ENCODE data around the gene LBHD2.

LBHD2 gene

DNA sequence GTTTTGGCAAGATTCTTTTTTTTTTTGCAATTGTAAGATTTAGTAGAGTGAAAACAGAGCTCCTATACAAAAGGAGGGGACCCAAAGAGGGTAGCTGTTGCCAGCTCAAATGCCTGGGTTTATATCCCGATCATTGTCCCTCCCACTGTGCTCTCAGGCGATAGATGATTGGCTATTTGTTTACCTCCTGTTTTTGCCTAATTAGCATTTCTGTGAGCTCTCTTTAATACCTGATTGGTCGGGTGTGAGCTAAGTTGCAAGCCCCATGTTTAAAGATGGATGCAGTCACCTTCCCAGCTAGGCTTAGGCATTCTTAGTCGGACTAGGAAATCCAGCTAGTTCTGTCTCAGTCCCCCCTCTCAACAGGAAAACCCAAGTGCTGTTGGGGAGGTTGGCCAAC is 12.4 kb downstream of the LBHD2 start:
- TF ChIP-seq, protein P1, sequence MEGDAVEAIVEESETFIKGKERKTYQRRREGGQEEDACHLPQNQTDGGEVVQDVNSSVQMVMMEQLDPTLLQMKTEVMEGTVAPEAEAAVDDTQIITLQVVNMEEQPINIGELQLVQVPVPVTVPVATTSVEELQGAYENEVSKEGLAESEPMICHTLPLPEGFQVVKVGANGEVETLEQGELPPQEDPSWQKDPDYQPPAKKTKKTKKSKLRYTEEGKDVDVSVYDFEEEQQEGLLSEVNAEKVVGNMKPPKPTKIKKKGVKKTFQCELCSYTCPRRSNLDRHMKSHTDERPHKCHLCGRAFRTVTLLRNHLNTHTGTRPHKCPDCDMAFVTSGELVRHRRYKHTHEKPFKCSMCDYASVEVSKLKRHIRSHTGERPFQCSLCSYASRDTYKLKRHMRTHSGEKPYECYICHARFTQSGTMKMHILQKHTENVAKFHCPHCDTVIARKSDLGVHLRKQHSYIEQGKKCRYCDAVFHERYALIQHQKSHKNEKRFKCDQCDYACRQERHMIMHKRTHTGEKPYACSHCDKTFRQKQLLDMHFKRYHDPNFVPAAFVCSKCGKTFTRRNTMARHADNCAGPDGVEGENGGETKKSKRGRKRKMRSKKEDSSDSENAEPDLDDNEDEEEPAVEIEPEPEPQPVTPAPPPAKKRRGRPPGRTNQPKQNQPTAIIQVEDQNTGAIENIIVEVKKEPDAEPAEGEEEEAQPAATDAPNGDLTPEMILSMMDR (IDR thresholded peaks at IDR 0.05; ENCODE audit: insufficient read depth, low read length), result no peak
- DNase-seq (ENCODE audit: low read depth in 1 of 2, low spot score in 1 of 2), result no peak
- Histone ChIP-seq H3K27ac (replicated peaks) (no peak overlapping the region), H3K4me3 (replicated peaks; ENCODE audit: insufficient read depth, low read length) (no peak overlapping the region), H3K27me3 (ENCODE audit: insufficient read depth, poor library complexity, severe bottlenecking) (peaks cover 4% of the 10 kb centered on the region)

DNA sequence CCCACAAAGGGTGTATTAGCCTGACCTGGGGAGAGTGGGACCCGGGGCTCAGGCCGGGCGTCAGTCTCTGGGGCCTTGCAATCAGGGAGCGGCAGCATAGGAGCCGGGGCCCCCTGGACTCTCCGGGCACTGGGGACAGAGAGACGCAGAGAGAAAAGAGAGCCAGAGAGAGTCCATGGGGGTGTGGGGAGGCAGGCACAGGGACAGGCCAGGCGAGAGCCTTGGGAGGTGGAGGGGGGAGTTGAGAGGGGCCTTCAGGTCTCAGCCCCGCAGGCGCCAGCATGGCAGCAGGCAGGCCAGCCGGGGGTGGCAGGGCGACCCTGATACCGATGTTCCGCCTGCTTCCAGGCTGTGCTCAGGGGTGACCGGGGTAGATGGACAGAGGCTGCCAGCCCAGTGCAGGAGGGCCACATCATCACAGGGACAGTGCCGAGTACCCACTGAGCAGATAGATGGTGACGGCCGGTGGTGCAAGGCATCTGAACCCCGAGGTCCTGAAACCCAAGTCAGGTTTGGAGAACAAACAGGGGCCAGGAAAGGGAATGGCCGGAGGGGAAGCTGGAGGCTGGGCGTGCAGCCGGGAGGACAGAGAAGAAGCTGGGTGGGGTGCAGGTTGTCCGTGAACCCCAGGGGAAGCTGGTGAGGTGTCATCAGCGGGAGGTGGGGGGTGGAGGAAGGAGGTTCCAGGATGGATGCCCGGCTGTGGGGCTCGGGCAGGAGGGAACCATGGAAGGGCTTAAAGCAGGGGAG is 13.4 kb downstream of the LBHD2 start:
- no peak for TF ChIP-seq POLR2AphosphoS5 (IDR thresholded peaks at IDR 0.05; ENCODE audit: low read depth)
- no peak for TF ChIP-seq SPI1 (IDR thresholded peaks at IDR 0.05; ENCODE audit: borderline replicate concordance, low read depth)
- TF ChIP-seq, protein P1 (IDR thresholded peaks at IDR 0.05; ENCODE audit: insufficient read depth, low read length), result no peak
- TF ChIP-seq, protein P2, sequence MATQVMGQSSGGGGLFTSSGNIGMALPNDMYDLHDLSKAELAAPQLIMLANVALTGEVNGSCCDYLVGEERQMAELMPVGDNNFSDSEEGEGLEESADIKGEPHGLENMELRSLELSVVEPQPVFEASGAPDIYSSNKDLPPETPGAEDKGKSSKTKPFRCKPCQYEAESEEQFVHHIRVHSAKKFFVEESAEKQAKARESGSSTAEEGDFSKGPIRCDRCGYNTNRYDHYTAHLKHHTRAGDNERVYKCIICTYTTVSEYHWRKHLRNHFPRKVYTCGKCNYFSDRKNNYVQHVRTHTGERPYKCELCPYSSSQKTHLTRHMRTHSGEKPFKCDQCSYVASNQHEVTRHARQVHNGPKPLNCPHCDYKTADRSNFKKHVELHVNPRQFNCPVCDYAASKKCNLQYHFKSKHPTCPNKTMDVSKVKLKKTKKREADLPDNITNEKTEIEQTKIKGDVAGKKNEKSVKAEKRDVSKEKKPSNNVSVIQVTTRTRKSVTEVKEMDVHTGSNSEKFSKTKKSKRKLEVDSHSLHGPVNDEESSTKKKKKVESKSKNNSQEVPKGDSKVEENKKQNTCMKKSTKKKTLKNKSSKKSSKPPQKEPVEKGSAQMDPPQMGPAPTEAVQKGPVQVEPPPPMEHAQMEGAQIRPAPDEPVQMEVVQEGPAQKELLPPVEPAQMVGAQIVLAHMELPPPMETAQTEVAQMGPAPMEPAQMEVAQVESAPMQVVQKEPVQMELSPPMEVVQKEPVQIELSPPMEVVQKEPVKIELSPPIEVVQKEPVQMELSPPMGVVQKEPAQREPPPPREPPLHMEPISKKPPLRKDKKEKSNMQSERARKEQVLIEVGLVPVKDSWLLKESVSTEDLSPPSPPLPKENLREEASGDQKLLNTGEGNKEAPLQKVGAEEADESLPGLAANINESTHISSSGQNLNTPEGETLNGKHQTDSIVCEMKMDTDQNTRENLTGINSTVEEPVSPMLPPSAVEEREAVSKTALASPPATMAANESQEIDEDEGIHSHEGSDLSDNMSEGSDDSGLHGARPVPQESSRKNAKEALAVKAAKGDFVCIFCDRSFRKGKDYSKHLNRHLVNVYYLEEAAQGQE (IDR thresholded peaks at IDR 0.05; ENCODE audit: insufficient replicate concordance, low read depth), result no peak
- TF ChIP-seq GABPA (IDR thresholded peaks at IDR 0.05; ENCODE audit: low read depth), result no peak
- Histone ChIP-seq H3K4me3 (replicated peaks; ENCODE audit: insufficient read depth, low read length) (no peak overlapping the region), H3K27me3 (ENCODE audit: insufficient read depth, poor library complexity, severe bottlenecking) (peaks cover 5% of the 10 kb centered on the region), H3K27ac (replicated peaks) (no peak overlapping the region)
- no peak for DNase-seq (ENCODE audit: low read depth in 1 of 2, low spot score in 1 of 2)

DNA sequence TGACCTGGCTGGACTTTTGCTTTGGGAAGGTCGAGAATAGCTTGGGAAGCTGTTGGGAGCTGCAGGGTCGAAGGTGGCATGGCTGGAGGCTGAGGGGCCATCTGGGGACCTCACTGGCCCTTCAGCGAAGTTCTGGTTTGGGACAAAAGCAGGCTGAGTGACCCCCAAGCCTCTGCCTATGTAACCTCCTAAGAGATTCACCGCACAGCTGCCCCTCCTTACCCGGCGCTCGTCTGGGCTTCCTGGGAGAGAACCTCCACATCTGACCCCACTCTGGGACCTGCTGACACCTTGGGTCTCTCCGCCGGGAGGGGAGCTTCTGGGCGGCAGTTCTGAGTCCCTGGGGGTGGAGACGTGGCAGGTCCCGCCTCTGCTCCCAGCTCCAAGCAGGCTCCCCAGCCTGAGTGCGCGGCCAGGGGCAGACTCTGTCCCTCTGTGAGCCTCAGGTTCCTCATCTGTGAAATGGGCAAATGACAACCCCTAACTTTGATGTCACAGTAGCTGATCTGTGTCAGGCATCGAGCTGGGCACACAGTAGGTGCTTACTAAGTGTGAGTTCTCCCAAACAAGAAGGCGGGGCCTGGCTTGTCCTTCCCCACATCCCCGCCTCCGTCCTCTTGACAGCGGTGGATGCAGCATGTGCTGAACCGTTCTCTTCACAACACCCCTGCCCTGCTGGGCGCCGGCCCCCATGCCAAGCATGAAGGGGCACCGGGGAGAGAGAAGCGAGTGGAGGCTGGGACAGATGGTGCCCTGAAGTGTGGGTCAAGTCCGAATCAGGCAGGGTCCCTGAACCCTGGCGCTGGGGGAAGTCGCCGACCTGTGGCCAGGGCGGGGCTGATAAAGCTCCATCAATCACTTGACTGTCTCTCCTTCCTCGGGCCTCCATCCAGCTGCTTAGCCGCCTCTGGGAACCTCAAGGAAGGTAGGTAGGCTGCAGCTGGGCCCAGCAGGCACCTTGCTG is 14.3 kb downstream of the LBHD2 start:
- TF ChIP-seq GABPA (IDR thresholded peaks at IDR 0.05; ENCODE audit: low read depth) (no peak), POLR2AphosphoS5 (IDR thresholded peaks at IDR 0.05; ENCODE audit: low read depth) (no peak), SPI1 (IDR thresholded peaks at IDR 0.05; ENCODE audit: borderline replicate concordance, low read depth) (no peak)
- TF ChIP-seq, protein P2 (IDR thresholded peaks at IDR 0.05; ENCODE audit: insufficient replicate concordance, low read depth), result no peak
- TF ChIP-seq, protein P1 (IDR thresholded peaks at IDR 0.05; ENCODE audit: insufficient read depth, low read length), result no peak
- Histone ChIP-seq H3K27me3 (ENCODE audit: insufficient read depth, poor library complexity, severe bottlenecking) (peaks cover 11% of the 10 kb centered on the region), H3K27ac (replicated peaks) (no peak overlapping the region), H3K4me3 (replicated peaks; ENCODE audit: insufficient read depth, low read length) (no peak overlapping the region)
- DNase-seq (ENCODE audit: low read depth in 1 of 2, low spot score in 1 of 2), result no peak

Measured in HL-60 (cell line).